GM21423 (cell line): ENCODE measurements around the gene ORM2.
"Not testable (repeated sequence)": the region's sequence is repeated elsewhere in the genome, so short reads cannot be mapped to it uniquely, and the experiment has no call there.

Source experiments
- ATAC-seq: cut with Tn5 transposase; IDR thresholded peaks from one replicate; pipeline ENCODE4 v1.9.1; 2021; ENCODE audit warnings: mild to moderate bottlenecking, moderate library complexity; ENCODE audit not compliant: unreplicated experiment

ORM2 gene

DNA sequence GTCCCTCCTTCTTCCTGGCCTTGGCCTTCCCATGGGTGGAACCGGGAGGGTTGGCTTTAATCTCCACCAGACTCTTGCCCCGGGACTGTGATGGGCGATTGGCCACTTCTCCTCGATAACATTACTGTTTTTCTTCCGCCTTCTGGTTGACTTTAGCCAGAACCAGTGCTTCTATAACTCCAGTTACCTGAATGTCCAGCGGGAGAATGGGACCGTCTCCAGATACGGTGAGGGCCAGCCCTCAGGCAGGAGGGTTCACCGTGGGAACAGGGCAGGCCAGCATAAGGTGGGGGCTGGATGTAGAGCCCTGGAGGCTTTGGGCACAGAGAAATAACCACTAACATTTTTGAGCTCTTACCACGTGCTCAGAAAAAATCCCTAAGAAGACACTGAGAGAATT, 967 bp downstream of the ORM2 start:
- no peak for ATAC-seq

DNA sequence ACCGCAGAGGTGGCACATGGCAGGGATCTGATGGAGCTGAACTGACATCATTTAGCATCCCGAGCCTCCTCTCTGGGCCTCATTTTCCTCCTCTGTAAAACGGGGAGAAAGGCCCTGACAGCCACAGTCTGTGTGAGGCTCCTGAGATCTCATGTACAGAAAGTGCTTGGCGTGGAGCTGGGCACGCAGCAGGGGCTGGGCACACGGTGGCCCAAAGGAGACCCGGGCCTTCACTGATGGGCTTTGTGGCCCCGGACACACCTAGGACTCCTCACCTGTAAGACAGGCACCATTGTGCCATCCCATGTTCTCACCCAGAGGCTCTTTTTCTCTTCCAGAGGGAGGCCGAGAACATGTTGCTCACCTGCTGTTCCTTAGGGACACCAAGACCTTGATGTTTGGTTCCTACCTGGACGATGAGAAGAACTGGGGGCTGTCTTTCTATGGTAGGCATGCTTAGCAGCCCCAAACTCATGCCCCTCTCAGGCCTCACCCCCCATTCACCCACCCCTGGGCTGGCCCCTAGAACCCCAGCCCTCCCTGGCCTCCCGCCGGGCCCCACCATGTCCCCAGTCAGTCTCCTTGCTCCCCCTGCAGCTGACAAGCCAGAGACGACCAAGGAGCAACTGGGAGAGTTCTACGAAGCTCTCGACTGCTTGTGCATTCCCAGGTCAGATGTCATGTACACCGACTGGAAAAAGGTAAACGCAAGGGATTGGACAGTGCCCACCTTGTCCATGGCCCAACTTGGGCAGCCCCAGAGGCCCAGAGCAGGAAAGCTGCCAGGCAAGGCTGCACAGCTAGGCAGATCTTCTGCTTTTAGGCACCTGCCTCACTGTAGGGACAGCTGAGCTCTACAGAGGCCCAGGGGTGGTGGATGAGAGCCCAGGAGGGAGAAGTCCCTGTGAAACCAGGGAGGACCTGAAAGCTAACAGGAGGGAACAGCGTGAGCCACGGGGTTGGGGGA, 1.8 kb downstream of the ORM2 start:
- ATAC-seq = not testable (repeated sequence)

DNA sequence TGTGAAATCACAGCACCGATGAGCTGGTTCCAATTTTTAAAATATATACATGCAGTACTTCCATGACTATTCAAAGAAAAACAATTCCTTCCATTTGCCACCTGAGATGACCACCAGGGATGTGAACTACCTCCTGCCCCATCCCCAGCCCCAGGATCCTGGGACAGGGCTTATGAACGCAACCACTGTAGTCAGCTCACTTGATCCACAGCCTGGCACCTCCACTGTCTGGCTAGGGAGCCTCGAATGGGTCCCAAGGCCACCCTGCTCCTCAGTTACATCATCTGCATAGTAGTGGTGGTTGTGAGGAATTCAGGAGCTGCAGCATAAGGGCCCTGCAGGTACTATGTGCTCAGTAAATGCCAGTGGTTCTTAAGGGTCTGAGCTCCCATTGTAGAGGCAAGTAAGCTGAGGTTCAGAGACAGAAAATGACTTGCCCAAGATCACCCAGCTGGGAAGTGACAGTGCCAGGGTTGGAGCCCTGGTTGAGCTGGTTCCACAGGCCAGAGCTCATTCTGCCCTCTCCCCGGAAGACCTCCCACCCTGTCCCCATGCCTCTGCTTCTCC, 2.9 kb downstream of the ORM2 start:
- ATAC-seq = not testable (repeated sequence)

DNA sequence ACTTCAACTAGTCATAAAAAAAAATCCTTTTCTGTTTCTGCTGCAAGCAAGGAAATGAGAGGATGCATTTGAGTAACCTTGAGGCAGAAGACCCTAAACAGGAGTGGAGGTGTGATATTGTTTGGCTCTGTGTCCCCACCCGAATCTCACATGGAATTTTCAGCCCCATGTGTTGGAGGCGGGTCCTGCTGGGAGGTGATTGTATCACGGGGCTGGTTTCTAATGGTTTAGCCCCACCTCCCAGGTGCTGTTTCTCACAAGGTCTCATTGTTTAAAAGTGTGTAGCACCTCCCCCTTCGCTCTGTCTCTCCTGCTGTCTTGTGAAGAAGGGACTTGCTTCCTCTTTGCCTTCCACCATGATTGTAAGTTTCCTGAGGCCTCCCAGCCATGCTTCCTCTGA, 4.0 kb downstream of the ORM2 start:
- ATAC-seq = not testable (repeated sequence)

DNA sequence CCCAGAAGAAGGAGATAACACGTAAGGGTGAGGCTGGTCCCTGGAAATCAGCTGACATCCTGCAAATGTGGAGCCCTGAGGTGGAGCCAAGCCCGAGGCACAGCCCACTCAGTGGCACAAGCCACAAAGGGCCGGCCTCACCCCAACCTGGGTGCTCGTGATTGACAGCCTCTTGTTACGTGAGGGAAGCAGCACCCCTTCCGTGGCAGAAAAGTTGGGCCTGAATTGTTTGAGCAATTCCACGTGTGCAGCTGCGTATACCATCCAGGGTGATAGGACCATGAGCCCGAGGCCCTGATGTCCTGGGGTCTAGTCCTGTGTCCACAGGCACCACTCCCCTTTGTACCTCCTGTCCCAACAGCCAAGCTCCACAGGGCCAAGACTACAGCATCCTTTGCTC, 4.8 kb downstream of the ORM2 start:
- no peak for ATAC-seq

DNA sequence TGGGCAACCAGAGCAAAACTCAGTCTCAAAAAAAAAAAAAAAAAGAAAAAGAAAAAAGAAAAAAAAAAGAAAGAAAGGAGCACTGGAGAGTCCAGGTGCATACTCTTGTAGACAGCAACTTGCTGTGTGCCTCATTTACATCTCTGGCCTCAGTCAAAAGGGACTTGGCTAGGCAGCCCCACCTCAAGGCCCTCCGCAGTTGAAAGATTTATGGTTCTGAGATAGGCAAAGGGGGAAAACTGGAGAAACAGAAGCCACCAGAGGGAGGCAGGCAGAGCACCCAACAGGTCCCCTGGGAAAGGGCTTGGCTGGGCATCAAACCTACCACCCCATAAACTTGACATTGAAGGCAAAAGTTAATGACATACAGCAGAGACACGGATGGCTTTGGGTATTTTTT, 6.1 kb downstream of the ORM2 start:
- no peak for ATAC-seq

DNA sequence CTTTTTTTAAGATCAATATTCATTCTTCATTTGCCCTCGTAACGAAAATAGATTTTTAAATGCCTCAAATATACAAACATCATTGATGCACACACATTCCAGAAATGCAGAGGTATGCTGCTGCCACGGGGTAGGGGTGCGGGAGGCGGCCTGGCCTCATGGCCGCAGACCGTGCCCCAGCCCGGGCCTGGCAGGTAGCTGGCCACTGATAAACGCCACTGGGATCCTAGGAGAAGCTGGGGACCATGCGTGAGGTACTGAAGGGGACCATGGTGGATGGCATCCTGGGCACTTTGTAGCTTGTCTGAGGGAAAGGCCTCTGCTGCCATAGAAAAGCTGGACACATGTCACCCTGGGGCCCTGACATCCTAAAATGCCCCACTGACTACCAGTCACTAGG, 6.5 kb downstream of the ORM2 start:
- no peak for ATAC-seq

DNA sequence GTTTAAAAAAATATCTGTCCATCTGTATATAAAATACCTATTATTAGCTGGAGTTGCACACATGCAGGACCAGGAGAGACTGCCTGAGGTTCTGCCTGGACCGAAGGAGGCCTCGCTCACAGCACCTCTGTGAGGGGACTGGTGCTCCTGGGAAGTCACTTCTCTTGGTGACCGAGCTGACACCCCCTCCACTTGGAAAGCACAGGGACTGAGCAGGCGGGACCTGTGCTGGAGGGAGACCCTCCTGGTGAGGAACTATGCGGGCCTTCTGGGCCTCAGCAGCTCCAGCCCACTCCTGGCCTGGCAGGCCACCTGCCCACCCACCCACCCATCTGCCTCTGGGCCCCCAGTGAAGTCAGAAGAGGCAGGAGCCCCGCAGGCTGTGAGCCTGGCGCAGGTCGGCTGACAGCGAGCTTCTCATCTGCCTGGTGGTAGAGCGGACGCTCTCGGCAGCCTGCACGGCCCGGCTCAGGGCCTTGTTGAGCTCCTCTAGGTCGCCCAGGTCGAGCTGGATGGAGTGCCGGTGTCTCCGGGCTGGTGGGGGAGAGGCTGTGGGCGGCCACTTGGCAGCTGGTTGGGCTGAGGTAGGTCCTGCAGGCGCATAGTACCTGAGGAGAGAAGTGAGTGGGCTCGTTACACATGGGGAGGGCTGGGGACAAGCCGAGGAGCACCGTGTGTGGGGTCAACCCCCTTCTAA, 7.2 kb downstream of the ORM2 start:
- no peak for ATAC-seq

DNA sequence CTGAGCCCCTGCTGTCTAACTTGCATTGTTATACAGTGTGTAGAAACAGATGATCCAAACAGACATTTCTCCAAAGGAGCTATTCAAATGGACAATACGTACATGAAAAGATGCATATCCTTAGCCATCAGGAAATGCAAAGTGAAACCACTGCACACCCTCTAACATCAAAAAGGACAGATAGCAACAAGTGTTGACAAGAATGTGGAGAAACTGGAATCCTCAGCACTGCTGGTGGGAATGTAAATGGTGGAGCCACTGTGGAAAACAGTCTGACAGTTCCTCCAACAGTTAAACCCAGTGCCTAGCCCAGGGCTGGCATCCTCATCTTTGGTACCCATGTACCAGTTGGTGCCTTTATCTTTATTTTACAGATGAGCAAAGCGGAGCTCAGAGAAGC, 8.5 kb downstream of the ORM2 start:
- ATAC-seq = no peak

DNA sequence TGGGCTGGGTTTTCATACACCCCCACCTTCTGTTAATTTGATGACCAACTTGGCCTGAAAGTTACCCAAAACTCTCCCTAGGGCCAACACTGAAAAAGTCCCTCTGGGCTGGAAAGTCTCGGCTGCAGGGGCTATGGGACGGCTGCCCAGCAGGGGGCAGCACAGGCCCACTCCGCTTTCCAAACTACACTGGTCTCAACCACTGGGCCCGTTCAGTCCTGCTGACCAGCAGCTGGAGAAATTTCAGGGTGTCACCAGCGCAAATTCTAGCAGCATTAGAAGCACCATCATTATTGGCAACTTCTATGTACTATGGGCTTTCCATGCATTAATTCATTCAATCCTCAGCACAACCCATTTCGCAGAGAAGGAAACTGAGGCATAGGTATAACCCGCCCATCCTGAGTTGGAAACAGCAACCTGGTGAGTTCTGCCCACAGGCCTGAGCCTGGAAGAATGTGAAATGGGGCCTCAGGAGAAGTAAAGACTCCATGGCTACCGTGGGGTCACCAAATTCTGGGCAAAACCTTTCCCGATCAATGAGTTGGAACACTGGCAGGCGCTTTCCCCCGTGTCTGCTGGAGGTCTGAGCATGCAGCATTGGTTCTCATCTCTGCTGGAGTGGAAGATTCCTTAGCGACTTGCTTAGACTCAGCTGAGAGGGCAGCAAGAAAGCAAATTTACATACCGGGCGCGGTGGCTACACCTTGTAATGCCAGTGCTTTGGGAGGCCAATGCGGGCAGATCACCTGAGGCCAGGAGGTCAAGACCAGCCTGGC, 9.7 kb downstream of the ORM2 start:
- ATAC-seq = peak; percentile 56

DNA sequence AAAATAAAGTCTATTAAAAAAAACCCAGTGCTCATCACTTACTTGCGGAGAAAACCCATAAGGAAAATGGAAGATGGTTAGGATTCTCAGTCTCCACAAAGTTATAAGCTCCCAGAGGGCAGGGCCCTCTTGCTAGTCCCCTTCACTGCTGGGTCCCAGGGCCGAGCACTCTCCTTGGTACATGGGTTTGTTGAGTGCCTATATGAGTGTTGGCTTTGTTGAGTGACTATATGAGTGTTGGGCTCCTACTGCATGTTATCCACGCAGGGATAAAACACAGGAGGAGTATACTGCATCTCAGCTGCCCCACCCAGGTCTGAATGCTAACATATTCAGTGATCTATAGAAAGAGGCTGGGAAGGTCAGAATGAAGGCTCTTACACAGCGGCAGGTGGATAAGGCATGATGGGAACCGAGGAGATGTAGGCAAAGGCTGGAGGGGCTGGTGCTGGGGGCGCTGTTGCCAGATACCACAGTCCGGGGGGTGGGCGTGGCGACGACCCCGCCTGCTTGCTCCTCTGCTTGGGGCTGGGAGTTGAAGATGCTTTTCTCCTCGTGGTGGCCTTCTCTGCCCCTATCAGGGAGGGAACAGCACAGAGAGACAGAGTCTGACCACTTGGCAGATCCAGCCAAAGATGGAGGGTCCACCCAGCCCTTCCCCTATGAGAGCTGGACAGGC, 11.6 kb downstream of the ORM2 start:
- no peak for ATAC-seq

DNA sequence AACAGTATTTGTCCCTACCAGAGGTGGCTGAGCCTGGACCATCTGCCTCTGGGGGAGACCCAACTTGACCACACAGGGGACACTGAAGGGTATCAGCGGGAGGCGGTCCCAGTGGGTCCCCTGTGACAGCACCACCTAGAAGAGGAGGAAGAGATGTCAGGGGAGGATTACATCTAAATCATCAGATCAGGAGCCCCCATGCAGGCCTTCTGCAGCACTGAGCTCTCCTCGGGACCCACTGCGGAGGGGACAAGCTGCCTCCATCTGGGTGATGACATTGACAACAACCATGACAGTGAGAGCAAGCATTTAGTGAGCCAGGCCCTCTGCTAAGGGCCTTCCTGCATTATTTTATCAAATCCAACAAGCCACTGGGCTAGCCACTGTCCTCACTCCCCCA, 12.3 kb downstream of the ORM2 start:
- ATAC-seq = no peak

DNA sequence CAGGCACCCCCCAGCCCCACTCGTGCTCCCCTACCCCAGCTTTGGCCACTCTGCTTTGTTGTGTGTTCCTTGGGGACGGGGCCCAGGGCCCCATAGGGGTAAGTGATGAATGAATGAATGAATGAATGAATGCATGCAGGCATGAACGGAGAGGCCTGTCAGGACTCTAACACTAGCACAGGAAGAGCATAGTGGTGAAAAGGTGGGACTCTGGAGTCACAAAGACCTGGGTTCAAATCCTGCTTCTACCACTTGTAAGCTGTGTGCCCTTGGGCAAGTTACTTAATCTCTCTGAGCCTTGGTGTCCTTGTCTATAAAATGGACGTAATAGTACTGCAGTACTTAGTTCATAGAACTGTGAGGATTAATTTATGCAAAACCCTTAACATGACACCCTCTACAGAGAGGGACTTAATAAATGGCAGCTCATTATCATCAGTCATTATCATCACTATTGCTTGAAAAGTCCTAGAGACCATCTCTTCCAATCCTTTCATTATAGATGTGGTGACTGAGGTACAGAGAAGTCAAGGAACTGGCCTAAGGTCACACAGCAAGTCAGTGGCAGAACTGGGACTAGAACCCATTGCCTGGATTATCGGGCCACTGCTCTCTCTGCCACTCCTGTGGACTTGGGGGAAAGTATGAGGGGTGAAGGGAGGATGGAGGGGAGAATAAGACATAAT, 13.2 kb downstream of the ORM2 start:
- no peak for ATAC-seq

DNA sequence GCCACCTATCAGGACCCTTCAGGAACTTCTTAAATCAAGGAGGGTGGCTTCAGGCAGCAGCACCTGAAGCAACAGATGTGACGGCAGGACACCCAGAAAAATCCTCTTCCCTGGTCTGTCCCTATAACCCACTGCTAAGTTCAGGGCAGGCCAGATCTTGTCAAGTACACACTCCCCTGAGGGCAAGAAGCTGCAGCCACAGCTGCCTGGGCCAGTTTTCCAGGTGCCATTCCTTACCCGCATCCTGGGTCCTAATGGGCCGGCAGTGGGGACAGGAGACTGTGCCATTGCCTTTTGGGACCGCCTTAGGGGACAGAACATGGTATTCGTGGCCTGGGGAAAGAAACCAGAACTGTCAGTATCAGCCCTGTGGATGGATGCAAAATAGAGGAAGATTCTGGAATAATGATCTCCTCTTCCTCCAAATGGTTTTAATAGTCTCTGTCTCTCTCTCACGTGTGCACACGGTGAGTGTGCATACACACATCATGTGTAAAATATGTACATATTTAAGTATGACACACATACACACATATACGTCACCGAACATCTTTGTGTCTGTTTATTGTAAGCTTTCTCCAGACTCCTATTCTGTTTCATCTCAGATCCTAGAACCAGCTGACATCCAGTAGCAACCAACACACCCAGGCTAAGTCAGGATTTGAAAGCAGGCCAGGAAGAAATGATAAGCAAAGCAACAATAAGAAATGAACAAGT, 14.0 kb downstream of the ORM2 start:
- no peak for ATAC-seq

DNA sequence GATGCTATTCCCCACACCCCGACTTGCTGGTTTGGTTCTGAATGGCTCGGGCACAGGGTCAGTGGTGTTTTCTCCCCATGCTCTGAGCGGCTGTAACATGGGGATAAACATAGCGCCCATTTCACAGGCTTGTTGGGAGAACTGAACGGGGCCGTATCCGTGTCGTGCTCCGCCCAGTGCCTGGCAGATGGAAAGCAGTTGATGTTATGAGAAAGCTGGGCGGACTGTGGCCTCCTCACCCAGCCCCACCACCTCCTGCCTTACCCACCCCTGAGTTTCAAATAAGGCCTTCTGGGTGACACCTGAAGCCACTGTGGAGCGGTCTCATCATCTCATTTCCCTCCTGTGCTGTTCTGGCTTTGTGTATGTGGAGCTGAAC, 14.5 kb downstream of the ORM2 start:
- no peak for ATAC-seq

DNA sequence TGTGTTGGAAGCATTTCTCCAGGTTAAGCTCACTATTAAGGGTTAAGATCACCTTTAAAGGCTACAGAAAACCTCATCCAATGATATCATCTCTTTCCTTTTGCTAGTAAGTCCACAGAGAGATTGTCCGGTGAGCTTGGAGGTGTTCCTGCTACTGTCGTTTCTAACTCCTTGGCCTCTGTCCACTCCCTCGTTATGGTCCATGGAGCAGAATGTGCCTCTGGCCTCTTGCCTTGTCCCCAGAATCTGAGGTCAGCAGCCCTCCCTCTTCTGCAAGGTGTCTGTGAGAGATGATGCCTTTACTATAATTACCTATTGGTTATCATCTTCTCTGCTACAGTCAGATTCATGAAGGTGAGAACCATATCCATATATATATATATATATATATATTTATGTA, 15.0 kb downstream of the ORM2 start:
- ATAC-seq = no peak

DNA sequence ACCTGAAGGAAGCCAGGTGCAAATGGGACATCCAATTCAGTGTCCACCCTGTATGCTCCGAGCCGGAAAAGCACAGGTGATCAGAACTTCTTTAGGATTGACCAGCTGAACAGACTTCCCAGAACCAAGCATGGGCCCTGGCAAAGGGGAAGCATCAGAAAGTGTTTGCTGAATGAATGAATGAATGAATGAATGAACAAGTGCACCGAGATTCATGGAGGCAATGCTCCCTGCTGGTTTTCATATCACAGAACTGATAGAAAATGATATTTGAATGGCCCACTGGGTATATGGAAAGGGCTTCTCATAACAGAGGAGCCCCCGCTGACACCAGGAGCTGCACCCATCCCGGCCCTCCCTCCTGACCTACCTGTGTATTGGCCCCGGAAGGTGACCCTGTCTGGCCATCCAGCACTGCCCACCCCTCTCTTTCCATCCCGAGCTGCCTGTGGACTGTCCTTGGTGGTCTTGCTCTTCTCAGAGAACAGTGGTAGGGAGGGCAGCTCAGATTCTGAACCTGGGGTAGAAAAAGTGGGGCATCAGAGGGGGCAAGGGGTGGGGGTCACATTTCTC, 15.9 kb downstream of the ORM2 start:
- no peak for ATAC-seq

DNA sequence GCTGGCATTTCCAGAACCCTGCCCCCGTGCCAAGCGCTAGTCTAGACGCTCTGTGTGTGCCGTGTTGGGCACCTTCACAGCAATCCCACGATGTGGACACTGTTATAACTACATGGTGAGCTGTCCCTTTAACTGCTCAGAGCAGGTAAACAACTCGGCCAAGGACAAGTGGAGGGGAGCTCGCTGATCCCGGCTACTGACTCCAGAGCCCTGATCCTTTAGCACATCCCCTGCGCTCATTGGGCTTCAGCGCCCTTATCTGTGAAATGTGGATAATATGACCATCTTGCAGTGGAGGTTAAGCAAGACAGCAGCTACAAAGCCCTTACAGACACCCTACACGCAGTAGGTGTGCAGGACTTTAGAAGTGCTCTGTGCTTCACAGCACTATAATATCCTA, 16.5 kb downstream of the ORM2 start:
- ATAC-seq = no peak

DNA sequence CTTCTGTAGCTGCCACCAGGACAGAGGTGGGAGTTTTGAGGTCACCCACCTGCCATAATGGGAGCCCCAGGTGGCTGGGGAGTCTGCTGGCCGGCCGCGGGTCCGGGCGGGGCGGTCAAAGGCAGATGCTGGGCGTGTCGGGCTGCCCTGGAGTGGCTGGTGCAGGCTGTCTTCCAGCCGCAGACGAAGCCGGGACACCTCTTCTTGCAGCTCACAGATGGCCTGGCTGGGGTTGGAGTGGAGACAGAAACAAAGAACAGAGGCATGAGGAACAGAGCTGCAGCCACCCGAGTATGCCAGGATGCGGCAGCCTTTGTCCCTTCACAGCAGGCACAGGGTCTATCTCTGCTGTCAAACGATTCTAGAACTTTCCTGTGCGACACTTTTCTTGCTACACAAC, 18.0 kb downstream of the ORM2 start:
- ATAC-seq = no peak
